Liver (tissue), 3 donors: ENCODE results near the gene SLC45A1.

Experiments used
- ATF3 ChIP-seq: IDR thresholded peaks from 2 replicates; pipeline ENCODE4 v1.6.1; 2016; ENCODE audit warnings: antibody characterized with exemption
- CTCF ChIP-seq: fragments of 150-350 bp; IDR thresholded peaks from 2 replicates; pipeline ENCODE4 v1.5.1; 2017; ENCODE audit warnings: improper control_type of control experiment, low read depth, low read length; ENCODE audit not compliant: missing input control
- FOXA1 ChIP-seq: IDR thresholded peaks from 2 replicates; pipeline ENCODE4 v1.6.1; 2016; ENCODE audit warnings: antibody characterized with exemption
- HNF4G ChIP-seq: IDR thresholded peaks from 2 replicates; pipeline ENCODE4 v1.6.1; 2016; ENCODE audit warnings: antibody characterized with exemption
- MAX ChIP-seq: IDR thresholded peaks from 2 replicates; pipeline ENCODE4 v1.6.1; 2016; ENCODE audit warnings: antibody characterized with exemption
- NR2F2 ChIP-seq: IDR thresholded peaks from 2 replicates; pipeline ENCODE4 v1.6.1; 2016; ENCODE audit warnings: antibody characterized with exemption
- RAD21 ChIP-seq, 2 donors: IDR thresholded peaks; 2 replicates each; pipeline ENCODE4 v1.6.1; 2016; ENCODE audit warnings: antibody characterized with exemption in 2 of 2, mild to moderate bottlenecking in 2 of 2
- REST ChIP-seq: IDR thresholded peaks from 2 replicates; pipeline ENCODE4 v1.6.1; 2016; ENCODE audit warnings: antibody characterized with exemption, mild to moderate bottlenecking
- RXRA ChIP-seq, 2 donors: IDR thresholded peaks; 2 replicates each; pipeline ENCODE4 v1.6.1; 2017 to 2018; ENCODE audit warnings: antibody characterized with exemption in 2 of 2, mild to moderate bottlenecking in 1 of 2
- SP1 ChIP-seq: IDR thresholded peaks from 2 replicates; pipeline ENCODE4 v1.6.1; 2018; ENCODE audit warnings: antibody characterized with exemption, mild to moderate bottlenecking
- TAF1 ChIP-seq: conservative IDR thresholded peaks from 2 replicates; pipeline ENCODE4 v1.6.1; 2016; ENCODE audit warnings: antibody characterized with exemption, mild to moderate bottlenecking
- YY1 ChIP-seq: IDR thresholded peaks from 2 replicates; pipeline ENCODE4 v1.6.1; 2016; ENCODE audit warnings: antibody characterized with exemption, mild to moderate bottlenecking
- donor health status: healthy.
- donor health status: healthy.

GRCh38 chr1:8355439-8356255, 37.7 kb downstream of the SLC45A1 start:
- TF ChIP-seq CTCF (no peak), REST (no peak), MAX (no peak), NR2F2 (no peak), SP1 (no peak), RAD21 (IDR thresholded peaks at IDR 0.05) (no peak), HNF4G (no peak), YY1 (no peak), RXRA (IDR thresholded peaks at IDR 0.05) (no peak), TAF1 (no peak), ATF3 (no peak), FOXA1 (no peak)
